HG02678 (cell line): ENCODE results near the gene SYNGR2.
A peak's percentile ranks its signal among the peaks of the same experiment; 100 is the strongest.

Experiments used
- ATAC-seq: cut with Tn5 transposase; IDR thresholded peaks from one replicate; pipeline ENCODE4 v1.9.1; 2021; ENCODE audit warnings: mild to moderate bottlenecking, moderate library complexity; ENCODE audit not compliant: unreplicated experiment

Gene SYNGR2

GRCh38 chr17:78197147-78197832 is 28.9 kb downstream of the SYNGR2 start:
- no peak for ATAC-seq

GRCh38 chr17:78200451-78200850 is 32.1 kb downstream of the SYNGR2 start:
- ATAC-seq = no peak

GRCh38 chr17:78202666-78203065 is 34.3 kb downstream of the SYNGR2 start:
- ATAC-seq = no peak

GRCh38 chr17:78204387-78205123 is 36.2 kb downstream of the SYNGR2 start:
- no peak for ATAC-seq

- ATAC-seq = no peak
These were observed 36.9 kb downstream of the SYNGR2 start for GRCh38 chr17:78205124-78205775.

GRCh38 chr17:78206298-78206697 is 37.9 kb downstream of the SYNGR2 start:
- no peak for ATAC-seq

- no peak for ATAC-seq
These were observed 40.1 kb downstream of the SYNGR2 start for GRCh38 chr17:78208486-78208885.

- no peak for ATAC-seq
These were observed 41.7 kb downstream of the SYNGR2 start for GRCh38 chr17:78210111-78210510.

GRCh38 chr17:78211032-78211431 is 42.7 kb downstream of the SYNGR2 start:
- no peak for ATAC-seq

- peak; percentile 85 for ATAC-seq
These were observed 45.8 kb downstream of the SYNGR2 start, which contains the start of gene BIRC5 for GRCh38 chr17:78214016-78214705. Gene BIRC5, plus strand, starts transcription at chr17:78214253. Its CDS starts 64 bp downstream, at chr17:78214317.

GRCh38 chr17:78214706-78215061 is 46.3 kb downstream of the SYNGR2 start:
- ATAC-seq = no peak

GRCh38 chr17:78219396-78220150 is 51.2 kb downstream of the SYNGR2 start:
- ATAC-seq = no peak
